Liver (tissue), 3 donors: ENCODE results near the gene EEF1AKMT2.

Experiments used
- CTCF ChIP-seq: fragments of 150-350 bp; IDR thresholded peaks from 2 replicates; pipeline ENCODE4 v1.5.1; 2017; ENCODE audit warnings: improper control_type of control experiment, low read depth, low read length; ENCODE audit not compliant: missing input control
- EGR1 ChIP-seq, 2 donors: IDR thresholded peaks; 2 replicates each; pipeline ENCODE4 v1.6.1; 2016 to 2018; ENCODE audit warnings: antibody characterized with exemption in 2 of 2, low read depth in 2 of 2
- GABPA ChIP-seq, 2 donors: IDR thresholded peaks in 1 of 2; conservative IDR thresholded peaks in 1 of 2; 2 replicates each; pipeline ENCODE4 v1.6.1; 2016; ENCODE audit warnings: antibody characterized with exemption in 2 of 2, mild to moderate bottlenecking in 1 of 2, moderate library complexity in 1 of 2
- JUND ChIP-seq, 2 donors: IDR thresholded peaks; 2 replicates each; pipeline ENCODE4 v1.6.1; 2016; ENCODE audit warnings: antibody characterized with exemption in 2 of 2
- MAX ChIP-seq: IDR thresholded peaks from 2 replicates; pipeline ENCODE4 v1.6.1; 2016; ENCODE audit warnings: antibody characterized with exemption
- RAD21 ChIP-seq, 2 donors: IDR thresholded peaks; 2 replicates each; pipeline ENCODE4 v1.6.1; 2016; ENCODE audit warnings: antibody characterized with exemption in 2 of 2, mild to moderate bottlenecking in 2 of 2
- REST ChIP-seq: IDR thresholded peaks from 2 replicates; pipeline ENCODE4 v1.6.1; 2016; ENCODE audit warnings: antibody characterized with exemption, mild to moderate bottlenecking
- RXRA ChIP-seq, 2 donors: IDR thresholded peaks; 2 replicates each; pipeline ENCODE4 v1.6.1; 2017 to 2018; ENCODE audit warnings: antibody characterized with exemption in 2 of 2, mild to moderate bottlenecking in 1 of 2
- SP1 ChIP-seq: IDR thresholded peaks from 2 replicates; pipeline ENCODE4 v1.6.1; 2018; ENCODE audit warnings: antibody characterized with exemption, mild to moderate bottlenecking
- TAF1 ChIP-seq: conservative IDR thresholded peaks from 2 replicates; pipeline ENCODE4 v1.6.1; 2016; ENCODE audit warnings: antibody characterized with exemption, mild to moderate bottlenecking
- YY1 ChIP-seq: IDR thresholded peaks from 2 replicates; pipeline ENCODE4 v1.6.1; 2016; ENCODE audit warnings: antibody characterized with exemption, mild to moderate bottlenecking
- ZBTB33 ChIP-seq: IDR thresholded peaks from 2 replicates; pipeline ENCODE4 v1.6.1; 2016; ENCODE audit warnings: antibody characterized with exemption
- donor health status: healthy.
- donor health status: healthy.

- TF ChIP-seq EGR1 (IDR thresholded peaks at IDR 0.05; ENCODE audit: low read depth in 2 of 2): no peak
- no peak for TF ChIP-seq SP1
- no peak for TF ChIP-seq TAF1
- no peak for TF ChIP-seq CTCF
- no peak for TF ChIP-seq REST
- no peak for TF ChIP-seq YY1
- TF ChIP-seq JUND (IDR thresholded peaks at IDR 0.05): no peak
- no peak for TF ChIP-seq RXRA (IDR thresholded peaks at IDR 0.05)
- no peak for TF ChIP-seq MAX
- TF ChIP-seq ZBTB33: no peak
- TF ChIP-seq RAD21 (IDR thresholded peaks at IDR 0.05): no peak
- no peak for TF ChIP-seq GABPA (IDR thresholded peaks at IDR 0.05 in 1 of 2, conservative IDR thresholded peaks at IDR 0.05 in 1 of 2)
Observed at GRCh38 chr10:124768791-124769190, 22.9 kb downstream of the EEF1AKMT2 start.
